PC-3 (cell line): ENCODE data around the gene NUAK2.

Source experiments
- EZH2 ChIP-seq: fragments of 300-600 bp; sonication (generic); IDR thresholded peaks from one replicate; pipeline ENCODE4 v1.6.1; 2017; ENCODE audit warnings: antibody characterized with exemption, mild to moderate bottlenecking, low read length; ENCODE audit not compliant: unreplicated experiment
- EZH2phosphoT487 ChIP-seq: fragments of 300-600 bp; sonication (generic); IDR thresholded peaks from 2 replicates; pipeline ENCODE4 v1.6.1; 2018; ENCODE audit warnings: mild to moderate bottlenecking, antibody characterized with exemption, low read length, borderline replicate concordance
- TF ChIP-seq, protein P1 (sequence below): fragments of 300-600 bp; sonication (generic); conservative IDR thresholded peaks from 2 replicates; pipeline ENCODE4 v1.5.1; 2017; ENCODE audit warnings: antibody characterized with exemption, low read depth, mild to moderate bottlenecking, low read length

DNA sequence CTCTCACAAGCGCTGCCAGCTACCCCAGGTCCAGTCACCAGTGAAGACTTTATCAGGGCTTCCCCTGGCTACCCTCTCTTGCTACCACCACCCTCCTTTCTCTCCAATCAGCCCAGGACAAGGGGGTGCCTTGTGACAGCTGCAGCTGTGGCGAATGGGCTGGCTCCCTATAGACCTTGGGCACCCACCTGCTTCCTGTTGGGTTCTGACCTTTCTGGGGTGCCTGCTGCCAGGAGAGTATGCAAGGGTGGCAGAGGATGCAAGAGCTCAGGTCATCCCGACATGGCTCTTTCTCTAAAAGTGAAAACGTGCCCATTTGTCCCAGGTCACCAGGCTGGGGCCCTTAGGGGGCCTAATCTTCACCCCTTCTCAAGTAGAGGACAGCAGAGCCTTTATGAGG is 28.6 kb upstream of the NUAK2 start:
- TF ChIP-seq, protein P1, sequence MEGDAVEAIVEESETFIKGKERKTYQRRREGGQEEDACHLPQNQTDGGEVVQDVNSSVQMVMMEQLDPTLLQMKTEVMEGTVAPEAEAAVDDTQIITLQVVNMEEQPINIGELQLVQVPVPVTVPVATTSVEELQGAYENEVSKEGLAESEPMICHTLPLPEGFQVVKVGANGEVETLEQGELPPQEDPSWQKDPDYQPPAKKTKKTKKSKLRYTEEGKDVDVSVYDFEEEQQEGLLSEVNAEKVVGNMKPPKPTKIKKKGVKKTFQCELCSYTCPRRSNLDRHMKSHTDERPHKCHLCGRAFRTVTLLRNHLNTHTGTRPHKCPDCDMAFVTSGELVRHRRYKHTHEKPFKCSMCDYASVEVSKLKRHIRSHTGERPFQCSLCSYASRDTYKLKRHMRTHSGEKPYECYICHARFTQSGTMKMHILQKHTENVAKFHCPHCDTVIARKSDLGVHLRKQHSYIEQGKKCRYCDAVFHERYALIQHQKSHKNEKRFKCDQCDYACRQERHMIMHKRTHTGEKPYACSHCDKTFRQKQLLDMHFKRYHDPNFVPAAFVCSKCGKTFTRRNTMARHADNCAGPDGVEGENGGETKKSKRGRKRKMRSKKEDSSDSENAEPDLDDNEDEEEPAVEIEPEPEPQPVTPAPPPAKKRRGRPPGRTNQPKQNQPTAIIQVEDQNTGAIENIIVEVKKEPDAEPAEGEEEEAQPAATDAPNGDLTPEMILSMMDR = no peak
- TF ChIP-seq EZH2 (no peak), EZH2phosphoT487 (no peak)
